T-cell (primary cell): Measurements from ENCODE around the gene TLE3. TPM values are rescaled to one million over a fixed set of nuclear protein-coding genes. Genes with fewer than 3 reads are reported as not detected.
A peak's percentile ranks its signal among the peaks of the same experiment; 100 is the strongest.

ENCODE experiments used
- ATAC-seq, 4 experiments: fragments of 200-7000 bp in 3 of 4; fragments of 150-1000 bp in 1 of 4; cut with Tn5 transposase; replicated peaks in 1 of 4; 1 replicate in 3 of 4; 2 replicates in 1 of 4; pipeline ENCODE4 v1.10.0; 2021; ENCODE audit warnings: moderate library complexity in 3 of 4, mild to moderate bottlenecking in 2 of 4, moderate number of reproducible peaks in 1 of 4
- CTCF ChIA-PET, 2 donors: fragments of 300-600 bp; sonication (Branson Sonifier 250); formaldehyde crosslinking; loops; one replicate each; lab custom pipeline; 2022; ENCODE audit warnings: antibody characterized with exemption in 2 of 2; lab: Charles Lee
- POLR2A ChIA-PET, 2 donors: fragments of 300-600 bp; sonication (Branson Sonifier 250); formaldehyde crosslinking; loops; one replicate each; lab custom pipeline; 2022; ENCODE audit warnings: antibody characterized with exemption in 2 of 2; lab: Charles Lee
- DNase-seq, 35 experiments: peaks; one replicate each; pipeline versions ENCODE4 v3.0.0 to v3.0.0-alpha.2; 2013 to 2023
- H3K27ac ChIP-seq: one replicate; pipeline ENCODE4 v1.5.1; 2013; ENCODE audit warnings: low read length
- H3K27me3 ChIP-seq, 2 experiments: replicated peaks in 1 of 2; 1 replicate in 1 of 2; 2 replicates in 1 of 2; pipeline versions ENCODE4 v1.6.1 to v1.7.0; 2013; ENCODE audit warnings: low read length in 1 of 2, mixed read lengths in 1 of 2; ENCODE audit not compliant: control insufficient read depth in 2 of 2, insufficient read depth in 2 of 2; ENCODE audit errors: extremely low read depth in 1 of 2
- H3K36me3 ChIP-seq, 2 donors: 1 replicate in 1 of 2; 2 replicates in 1 of 2; pipeline versions ENCODE4 v1.6.1 to v1.7.0; 2013; ENCODE audit warnings: low read length in 1 of 2; ENCODE audit not compliant: control insufficient read depth in 2 of 2, insufficient read depth in 1 of 2; ENCODE audit errors: extremely low read depth in 1 of 2
- H3K4me1 ChIP-seq, 2 experiments: 1 replicate in 1 of 2; 2 replicates in 1 of 2; pipeline versions ENCODE4 v1.6.1 to v1.7.0; 2013; ENCODE audit warnings: low read length in 2 of 2, mixed read lengths in 1 of 2; ENCODE audit not compliant: insufficient read depth in 2 of 2, control insufficient read depth in 1 of 2; ENCODE audit errors: extremely low read depth in 1 of 2
- H3K4me3 ChIP-seq, 2 donors: 1 replicate in 1 of 2; 2 replicates in 1 of 2; pipeline versions ENCODE4 v1.5.1 to v1.7.0; 2013; ENCODE audit warnings: mild to moderate bottlenecking in 2 of 2, low read length in 1 of 2, moderate library complexity in 1 of 2; ENCODE audit not compliant: control insufficient read depth in 1 of 2; ENCODE audit errors: extremely low read depth in 1 of 2
- H3K9me3 ChIP-seq: 2 replicates; pipeline ENCODE4 v1.7.0; 2013
- H3K27ac Mint-ChIP-seq, 2 donors: one replicate each; pipeline ENCODE4 v1.8.0; 2020 to 2021; ENCODE audit warnings: mild to moderate bottlenecking in 2 of 2, mixed read lengths in 2 of 2
- H3K27me3 Mint-ChIP-seq, 2 donors: one replicate each; pipeline ENCODE4 v1.8.0; 2021 to 2022; ENCODE audit warnings: mixed read lengths in 2 of 2
- H3K36me3 Mint-ChIP-seq: one replicate; pipeline ENCODE4 v1.8.0; 2021; ENCODE audit warnings: mixed read lengths
- H3K4me1 Mint-ChIP-seq, 3 donors: one replicate each; pipeline ENCODE4 v1.8.0; 2020 to 2022; ENCODE audit warnings: mixed read lengths in 3 of 3, mild to moderate bottlenecking in 1 of 3
- H3K4me3 Mint-ChIP-seq, 3 donors: one replicate each; pipeline ENCODE4 v1.8.0; 2020 to 2022; ENCODE audit warnings: mild to moderate bottlenecking in 3 of 3, mixed read lengths in 3 of 3, moderate library complexity in 3 of 3
- H3K9me3 Mint-ChIP-seq, 3 donors: one replicate each; pipeline ENCODE4 v1.8.0; 2020 to 2022; ENCODE audit warnings: mixed read lengths in 3 of 3
- WGBS: methylation state at CpG from one replicate; pipeline ENCODE4 v1.1.5; 2013; ENCODE audit warnings: missing lambda C conversion rate; ENCODE audit not compliant: insufficient coverage; 5-methylcytosine and 5-hydroxymethylcytosine counted together
- total RNA-seq, 35 experiments: library from RNA in 6 of 35; stranded (reverse) in 6 of 35; fragments of 120-200 nt in 1 of 35; gene quantifications; one replicate each; pipeline versions ENCODE4 v1.2.1 to v1.2.4 and lab custom pipeline; 2013 to 2026

The TLE3 gene
- total RNA-seq, 5 donors from 2014 or later (not counting 1 experiment from before 2014, with no cell fraction given) = 99.2 to 174 (median 160) TPM

- H3K4me3 Mint-ChIP-seq = no peak overlapping the region
- DNase-seq = no peak
- H3K4me1 Mint-ChIP-seq = peaks cover 25 to 36% (median 29%) of the 10 kb centered on the region in 3 donors
- no peaks in the 10 kb centered on the region for H3K36me3 Mint-ChIP-seq
- peaks cover 0 to 5% (median 0%) of the 10 kb centered on the region in 3 donors for H3K9me3 Mint-ChIP-seq
- H3K36me3 ChIP-seq = no peaks in the 10 kb centered on the region
- POLR2A ChIA-PET = no interaction called here
- peaks cover 2 to 22% of the 10 kb centered on the region in 2 experiments for H3K4me1 ChIP-seq
- peaks cover 0 to 21% of the 10 kb centered on the region in 2 donors for H3K27me3 Mint-ChIP-seq
- no peak overlapping the region for H3K27ac Mint-ChIP-seq
- H3K27ac ChIP-seq = no peak overlapping the region
- ATAC-seq = no peak
- H3K27me3 ChIP-seq = peaks cover 0 to 33% of the 10 kb centered on the region in 2 experiments
- H3K9me3 ChIP-seq = no peaks in the 10 kb centered on the region
- 90% methylated on average over 9 of the region's 9 CpGs for WGBS
- H3K4me3 ChIP-seq = no peak overlapping the region
- CTCF ChIA-PET = no interaction called here
Observed at GRCh38 chr15:70018646-70019600, 78.8 kb downstream of the TLE3 start.

GRCh38 chr15:70017801-70018200 is 79.9 kb downstream of the TLE3 start:
- Mint-ChIP-seq H3K4me3 (no peak overlapping the region), H3K27ac (no peak overlapping the region), H3K36me3 (no peaks in the 10 kb centered on the region), H3K27me3 (peaks cover 0 to 24% of the 10 kb centered on the region in 2 donors), H3K4me1 (peaks cover 14 to 25% (median 18%) of the 10 kb centered on the region in 3 donors), H3K9me3 (peaks cover 0 to 5% (median 0%) of the 10 kb centered on the region in 3 donors)
- ChIA-PET CTCF (no interaction called here), POLR2A (no interaction called here)
- WGBS = 100% methylated on average over 1 of the region's 2 CpGs
- H3K27me3 ChIP-seq = peaks cover 0 to 33% of the 10 kb centered on the region in 2 experiments
- H3K4me3 ChIP-seq = no peak overlapping the region
- peaks cover 0 to 11% of the 10 kb centered on the region in 2 experiments for H3K4me1 ChIP-seq
- H3K36me3 ChIP-seq = no peaks in the 10 kb centered on the region
- no peaks in the 10 kb centered on the region for H3K9me3 ChIP-seq
- ATAC-seq (no peak), DNase-seq (no peak)
- H3K27ac ChIP-seq = no peak overlapping the region

GRCh38 chr15:70017025-70017424 is 80.7 kb downstream of the TLE3 start:
- Mint-ChIP-seq H3K9me3 (peaks cover 0 to 5% (median 0%) of the 10 kb centered on the region in 3 donors), H3K27me3 (peaks cover 0 to 24% of the 10 kb centered on the region in 2 donors), H3K4me1 (peaks cover 9 to 19% (median 15%) of the 10 kb centered on the region in 3 donors), H3K27ac (no peak overlapping the region), H3K4me3 (no peak overlapping the region), H3K36me3 (no peaks in the 10 kb centered on the region)
- Histone ChIP-seq H3K27ac (no peak overlapping the region), H3K36me3 (no peaks in the 10 kb centered on the region), H3K9me3 (no peaks in the 10 kb centered on the region), H3K4me1 (peaks cover 0 to 6% of the 10 kb centered on the region in 2 experiments), H3K4me3 (no peak overlapping the region), H3K27me3 (peaks cover 0 to 33% of the 10 kb centered on the region in 2 experiments)
- WGBS = 95% methylated on average over 3 of the region's 4 CpGs
- no peak for ATAC-seq
- POLR2A ChIA-PET = no interaction called here
- CTCF ChIA-PET = no interaction called here
- no peak for DNase-seq

- Histone ChIP-seq H3K4me1 (peaks cover 0 to 6% of the 10 kb centered on the region in 2 experiments), H3K9me3 (no peaks in the 10 kb centered on the region), H3K36me3 (no peaks in the 10 kb centered on the region), H3K27ac (no peak overlapping the region), H3K4me3 (no peak overlapping the region), H3K27me3 (peaks cover 0 to 33% of the 10 kb centered on the region in 2 experiments)
- no peak for DNase-seq
- Mint-ChIP-seq H3K9me3 (peaks cover 0 to 5% (median 0%) of the 10 kb centered on the region in 3 donors), H3K36me3 (no peaks in the 10 kb centered on the region), H3K27me3 (peaks cover 0 to 24% of the 10 kb centered on the region in 2 donors), H3K27ac (no peak overlapping the region), H3K4me3 (no peak overlapping the region), H3K4me1 (peaks cover 9 to 19% (median 15%) of the 10 kb centered on the region in 3 donors)
- WGBS = 0% methylated on average over 1 of the region's 6 CpGs
- ATAC-seq = no peak
- ChIA-PET POLR2A (no interaction called here), CTCF (no interaction called here)
Observed at GRCh38 chr15:70016511-70016994, 81.2 kb downstream of the TLE3 start.

- H3K36me3 ChIP-seq = no peaks in the 10 kb centered on the region
- Mint-ChIP-seq H3K4me3 (no peak overlapping the region), H3K36me3 (no peaks in the 10 kb centered on the region), H3K27me3 (peaks cover 0 to 24% of the 10 kb centered on the region in 2 donors), H3K9me3 (peaks cover 0 to 5% (median 0%) of the 10 kb centered on the region in 3 donors), H3K27ac (no peak overlapping the region), H3K4me1 (peaks cover 9 to 19% (median 15%) of the 10 kb centered on the region in 3 donors)
- ATAC-seq (peak in 2 of 4 experiments; percentile 24 to 37), DNase-seq (no peak)
- peaks cover 0 to 29% of the 10 kb centered on the region in 2 experiments for H3K27me3 ChIP-seq
- H3K4me1 ChIP-seq = peaks cover 0 to 6% of the 10 kb centered on the region in 2 experiments
- ChIA-PET CTCF (no interaction called here), POLR2A (no interaction called here)
- no peak overlapping the region for H3K4me3 ChIP-seq
- no peak overlapping the region for H3K27ac ChIP-seq
- H3K9me3 ChIP-seq = no peaks in the 10 kb centered on the region
- WGBS = 59% methylated on average over 7 of the region's 9 CpGs
Observed at GRCh38 chr15:70014860-70015490, 82.7 kb downstream of the TLE3 start.

GRCh38 chr15:70014331-70014730 is 83.4 kb downstream of the TLE3 start:
- Mint-ChIP-seq H3K27me3 (peaks cover 0 to 22% of the 10 kb centered on the region in 2 donors), H3K4me3 (no peak overlapping the region), H3K4me1 (peaks cover 9 to 19% (median 15%) of the 10 kb centered on the region in 3 donors), H3K36me3 (no peaks in the 10 kb centered on the region), H3K9me3 (peaks cover 0 to 5% (median 0%) of the 10 kb centered on the region in 3 donors), H3K27ac (no peak overlapping the region)
- ATAC-seq (no peak), DNase-seq (no peak)
- Histone ChIP-seq H3K9me3 (no peaks in the 10 kb centered on the region), H3K36me3 (no peaks in the 10 kb centered on the region), H3K27me3 (peaks cover 0 to 29% of the 10 kb centered on the region in 2 experiments), H3K4me3 (no peak overlapping the region), H3K4me1 (peaks cover 0 to 6% of the 10 kb centered on the region in 2 experiments), H3K27ac (no peak overlapping the region)
- WGBS = 84% methylated on average over 4 of the region's 6 CpGs
- POLR2A ChIA-PET = no interaction called here
- CTCF ChIA-PET = no interaction called here
